NCI-H1694 treated with DMSO at 0.1 percent for 48 hours (cell line): Measurements from ENCODE around the gene KRT4.

Experiments
- DNase-seq: peaks from one replicate; lab custom pipeline; 2025; lab: John Stamatoyannopoulos, UW

KRT4 gene

GRCh38 chr12:52792185-52793029 lies 21.5 kb downstream of the KRT4 start:
- no peak for DNase-seq

GRCh38 chr12:52791271-52792184 lies 22.4 kb downstream of the KRT4 start:
- DNase-seq = no peak

- DNase-seq = no peak
Measured at GRCh38 chr12:52790427-52791270, 23.3 kb downstream of the KRT4 start.

- no peak for DNase-seq
Measured at GRCh38 chr12:52789637-52790426, 24.1 kb downstream of the KRT4 start.

- no peak for DNase-seq
Measured at GRCh38 chr12:52788876-52789636, 24.9 kb downstream of the KRT4 start.

GRCh38 chr12:52788192-52788875 lies 25.6 kb downstream of the KRT4 start:
- DNase-seq = no peak

GRCh38 chr12:52787324-52788191 lies 26.4 kb downstream of the KRT4 start:
- no peak for DNase-seq

- no peak for DNase-seq
Measured at GRCh38 chr12:52784909-52785308, 29.0 kb downstream of the KRT4 start.

- no peak for DNase-seq
Measured at GRCh38 chr12:52783563-52784316, 30.2 kb downstream of the KRT4 start.

- DNase-seq = no peak
Measured at GRCh38 chr12:52782502-52782901, 31.4 kb downstream of the KRT4 start.

GRCh38 chr12:52781399-52782082 lies 32.4 kb downstream of the KRT4 start:
- no peak for DNase-seq

GRCh38 chr12:52779914-52780313 lies 34.0 kb downstream of the KRT4 start:
- no peak for DNase-seq

- DNase-seq = no peak
Measured at GRCh38 chr12:52778833-52779232, 35.1 kb downstream of the KRT4 start.

GRCh38 chr12:52777566-52777965 lies 36.4 kb downstream of the KRT4 start:
- no peak for DNase-seq

GRCh38 chr12:52776913-52777395 lies 37.0 kb downstream of the KRT4 start, which contains the start of gene KRT76:
Gene KRT76, minus strand, starts transcription at chr12:52777345. Its CDS starts 54 bp downstream, at chr12:52777291.
- no peak for DNase-seq

- DNase-seq = no peak
Measured at GRCh38 chr12:52776435-52776834, 37.5 kb downstream of the KRT4 start.

- no peak for DNase-seq
Measured at GRCh38 chr12:52774629-52775250, 39.2 kb downstream of the KRT4 start.
